Neural cell (in vitro differentiated cells): ENCODE measurements around the gene RASSF8. TPM values are rescaled to one million over a fixed set of nuclear protein-coding genes. Genes with fewer than 3 reads are reported as not detected.

ENCODE experiments used
- H2AFZ ChIP-seq: fragments of 200-600, 300-800 bp; sonication (generic), shearing (Covaris generic); 2 replicates; pipeline ENCODE4 v1.6.0; 2014; ENCODE audit warnings: low read depth, mild to moderate bottlenecking, antibody characterized with exemption, low read length, moderate library complexity
- H3F3A ChIP-seq: fragments of 200-600 bp; shearing (Covaris generic); 2 replicates; pipeline ENCODE4 v1.6.1; 2016; ENCODE audit warnings: mild to moderate bottlenecking, moderate library complexity, mixed read lengths, antibody characterized with exemption, low read length; ENCODE audit not compliant: insufficient read depth, poor library complexity, severe bottlenecking
- H3K27ac ChIP-seq: fragments of 200-600, 300-800 bp; sonication (generic), shearing (Covaris generic); 2 replicates; pipeline ENCODE4 v1.5.1; 2014; ENCODE audit warnings: mild to moderate bottlenecking, low read length, moderate library complexity
- H3K27me3 ChIP-seq: fragments of 300-800, 200-600 bp; sonication (generic), shearing (Covaris generic); 2 replicates; pipeline ENCODE4 v1.6.0; 2014; ENCODE audit warnings: mild to moderate bottlenecking, low read depth, low read length, moderate library complexity; ENCODE audit not compliant: insufficient read depth
- H3K36me3 ChIP-seq: fragments of 300-800, 200-600 bp; sonication (generic), shearing (Covaris generic); 2 replicates; pipeline ENCODE4 v1.5.1; 2014; ENCODE audit warnings: mild to moderate bottlenecking, antibody characterized with exemption, low read length, moderate library complexity; ENCODE audit not compliant: insufficient read depth
- H3K4me2 ChIP-seq: fragments of 300-800, 200-600 bp; sonication (generic), shearing (Covaris generic); 2 replicates; pipeline ENCODE4 v1.6.0; 2014; ENCODE audit warnings: mild to moderate bottlenecking, low read length
- H3K4me3 ChIP-seq: fragments of 300-800, 200-600 bp; sonication (generic), shearing (Covaris generic); 2 replicates; pipeline ENCODE4 v1.5.1; 2014; ENCODE audit warnings: mild to moderate bottlenecking, low read length, moderate library complexity
- H3K79me2 ChIP-seq: fragments of 200-600 bp; shearing (Covaris generic); replicated peaks from 2 replicates; pipeline ENCODE4 v1.6.0; 2014; ENCODE audit warnings: mild to moderate bottlenecking, low read length, moderate library complexity; ENCODE audit not compliant: insufficient read depth
- H3K9ac ChIP-seq: fragments of 300-800, 200-600 bp; sonication (generic), shearing (Covaris generic); 2 replicates; pipeline ENCODE4 v1.6.1; 2016; ENCODE audit warnings: mild to moderate bottlenecking, low read length, mixed read lengths
- H3K9me2 ChIP-seq: fragments of 200-600 bp; shearing (Covaris generic); 2 replicates; pipeline ENCODE4 v1.6.1; 2016; ENCODE audit warnings: mild to moderate bottlenecking, low read length, mixed read lengths; ENCODE audit not compliant: insufficient read depth
- H3K9me3 ChIP-seq: fragments of 200-600, 300-800 bp; sonication (generic), shearing (Covaris generic); 2 replicates; pipeline ENCODE4 v1.6.1; 2016; ENCODE audit warnings: mild to moderate bottlenecking, mixed run types, low read length, moderate library complexity, mixed read lengths
- H4K20me1 ChIP-seq: fragments of 200-600 bp; shearing (Covaris generic); 2 replicates; pipeline ENCODE4 v1.6.1; 2016; ENCODE audit warnings: mild to moderate bottlenecking, mixed run types; ENCODE audit not compliant: insufficient read depth
- CTCF ChIP-seq: fragments of 450-650 bp; IDR thresholded peaks from 2 replicates; pipeline ENCODE4 v1.5.1; 2014; ENCODE audit warnings: antibody characterized with exemption, mild to moderate bottlenecking, moderate library complexity; ENCODE audit not compliant: poor library complexity, severe bottlenecking
- EP300 ChIP-seq: fragments of 450-650 bp; conservative IDR thresholded peaks from 2 replicates; pipeline ENCODE4 v1.6.1; 2014; ENCODE audit warnings: antibody characterized with exemption, mild to moderate bottlenecking, moderate library complexity; ENCODE audit not compliant: poor library complexity, severe bottlenecking
- EZH2 ChIP-seq: fragments of 200-600, 300-800 bp; shearing (Covaris generic), sonication (generic); IDR thresholded peaks from 2 replicates; pipeline ENCODE4 v1.6.1; 2014; ENCODE audit warnings: antibody characterized with exemption, low read length, borderline replicate concordance, mild to moderate bottlenecking; ENCODE audit not compliant: insufficient read depth, poor library complexity, severe bottlenecking
- MXI1 ChIP-seq: fragments of 450-650 bp; conservative IDR thresholded peaks from 2 replicates; pipeline ENCODE4 v1.6.1; 2014; ENCODE audit warnings: antibody characterized with exemption, mild to moderate bottlenecking; ENCODE audit not compliant: poor library complexity, severe bottlenecking
- POLR2AphosphoS5 ChIP-seq: IDR thresholded peaks from 2 replicates; pipeline ENCODE4 v1.6.1; 2012
- RAD21 ChIP-seq: fragments of 450-650 bp; conservative IDR thresholded peaks from 2 replicates; pipeline ENCODE4 v1.6.1; 2014; ENCODE audit warnings: antibody characterized with exemption, mild to moderate bottlenecking, moderate library complexity
- REST ChIP-seq: IDR thresholded peaks from 2 replicates; pipeline ENCODE4 v1.6.1; 2012; ENCODE audit warnings: borderline replicate concordance
- SMC3 ChIP-seq: fragments of 450-650 bp; conservative IDR thresholded peaks from 2 replicates; pipeline ENCODE4 v1.6.1; 2014; ENCODE audit warnings: antibody characterized with exemption, mild to moderate bottlenecking, moderate library complexity; ENCODE audit not compliant: poor library complexity
- TAF1 ChIP-seq: IDR thresholded peaks from 2 replicates; pipeline ENCODE4 v1.6.1; 2012; ENCODE audit warnings: low read depth
- polyA plus RNA-seq: library from polyadenylated mRNA; depleted of rRNA; stranded (reverse); fragments of >200 nt; gene quantifications from 2 replicates; pipeline ENCODE4 v1.2.3, GENCODE V29; 2014

RASSF8 gene
- polyA plus RNA-seq, 1 donor from 2014 or later = 11.4 TPM

GRCh38 chr12:26062566-26062965 is 104.1 kb downstream of the RASSF8 start:
- H3F3A ChIP-seq = no peaks in the 10 kb centered on the region
- H3K4me2 ChIP-seq = no peak overlapping the region
- H3K79me2 ChIP-seq = no peaks in the 10 kb centered on the region
- H3K36me3 ChIP-seq = no peaks in the 10 kb centered on the region
- no peak overlapping the region for H3K9ac ChIP-seq
- H2AFZ ChIP-seq = no peak overlapping the region
- TF ChIP-seq EZH2 = no peak
- TF ChIP-seq EP300 = no peak
- TF ChIP-seq TAF1 = no peak
- no peak for TF ChIP-seq CTCF
- no peak for TF ChIP-seq SMC3
- no peak for TF ChIP-seq POLR2AphosphoS5
- no peak for TF ChIP-seq RAD21
- TF ChIP-seq REST = no peak
- no peak for TF ChIP-seq MXI1
- no peak overlapping the region for H3K4me3 ChIP-seq
- H3K27ac ChIP-seq = no peak overlapping the region
- H3K9me3 ChIP-seq = no peaks in the 10 kb centered on the region
- H4K20me1 ChIP-seq = no peaks in the 10 kb centered on the region
- H3K27me3 ChIP-seq = no peaks in the 10 kb centered on the region
- H3K9me2 ChIP-seq = no peaks in the 10 kb centered on the region

GRCh38 chr12:26065451-26065850 is 107.0 kb downstream of the RASSF8 start:
- Histone ChIP-seq H3K27me3 (no peaks in the 10 kb centered on the region), H3K79me2 (no peaks in the 10 kb centered on the region), H3K4me3 (no peak overlapping the region), H3F3A (no peaks in the 10 kb centered on the region), H3K36me3 (no peaks in the 10 kb centered on the region), H3K4me2 (no peak overlapping the region), H3K9me2 (no peaks in the 10 kb centered on the region), H3K27ac (no peak overlapping the region), H3K9me3 (no peaks in the 10 kb centered on the region), H4K20me1 (no peaks in the 10 kb centered on the region), H3K9ac (no peak overlapping the region), H2AFZ (no peak overlapping the region)
- TF ChIP-seq MXI1 (no peak), SMC3 (no peak), EP300 (no peak), RAD21 (no peak), CTCF (no peak), REST (no peak), POLR2AphosphoS5 (no peak), TAF1 (no peak), EZH2 (no peak)
